Erythroblast (primary cell): ENCODE results near the gene MICU1.

ENCODE experiments used
- GATA1 ChIP-seq: IDR thresholded peaks from 2 replicates; pipeline ENCODE4 v1.6.1; 2011; ENCODE audit warnings: low read depth, mild to moderate bottlenecking, control low read depth, low read length, moderate library complexity
- POLR2A ChIP-seq: IDR thresholded peaks from 2 replicates; pipeline ENCODE4 v1.6.1; 2011; ENCODE audit warnings: mild to moderate bottlenecking, low read length

DNA sequence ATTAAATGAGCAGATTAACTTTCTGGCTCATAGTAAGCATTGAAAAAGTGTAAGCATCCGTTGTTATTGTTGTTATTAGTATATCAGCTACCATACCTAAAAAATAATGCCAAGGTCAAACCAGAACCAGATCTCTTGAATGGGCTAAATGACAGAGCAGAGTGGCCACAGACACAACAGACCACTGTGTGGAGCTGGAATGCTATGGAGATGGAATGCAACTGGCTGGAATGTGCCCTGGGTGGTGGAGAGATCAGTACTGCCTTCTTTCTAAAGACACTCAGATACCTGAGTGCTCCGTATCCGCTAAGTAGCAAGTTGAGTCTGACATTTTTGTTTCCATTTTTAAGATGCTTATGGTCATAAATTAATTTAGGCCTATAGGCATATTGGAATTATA is 250.7 kb downstream of the MICU1 start:
- TF ChIP-seq POLR2A = no peak
- TF ChIP-seq GATA1 = no peak
